ENCODE measurements around the gene MPL. TPM values are rescaled to one million over a fixed set of nuclear protein-coding genes. Genes with fewer than 3 reads are reported as not detected.

The MPL gene
- total RNA-seq, 1 donor from 2014 or later = 0.82 TPM

DNA sequence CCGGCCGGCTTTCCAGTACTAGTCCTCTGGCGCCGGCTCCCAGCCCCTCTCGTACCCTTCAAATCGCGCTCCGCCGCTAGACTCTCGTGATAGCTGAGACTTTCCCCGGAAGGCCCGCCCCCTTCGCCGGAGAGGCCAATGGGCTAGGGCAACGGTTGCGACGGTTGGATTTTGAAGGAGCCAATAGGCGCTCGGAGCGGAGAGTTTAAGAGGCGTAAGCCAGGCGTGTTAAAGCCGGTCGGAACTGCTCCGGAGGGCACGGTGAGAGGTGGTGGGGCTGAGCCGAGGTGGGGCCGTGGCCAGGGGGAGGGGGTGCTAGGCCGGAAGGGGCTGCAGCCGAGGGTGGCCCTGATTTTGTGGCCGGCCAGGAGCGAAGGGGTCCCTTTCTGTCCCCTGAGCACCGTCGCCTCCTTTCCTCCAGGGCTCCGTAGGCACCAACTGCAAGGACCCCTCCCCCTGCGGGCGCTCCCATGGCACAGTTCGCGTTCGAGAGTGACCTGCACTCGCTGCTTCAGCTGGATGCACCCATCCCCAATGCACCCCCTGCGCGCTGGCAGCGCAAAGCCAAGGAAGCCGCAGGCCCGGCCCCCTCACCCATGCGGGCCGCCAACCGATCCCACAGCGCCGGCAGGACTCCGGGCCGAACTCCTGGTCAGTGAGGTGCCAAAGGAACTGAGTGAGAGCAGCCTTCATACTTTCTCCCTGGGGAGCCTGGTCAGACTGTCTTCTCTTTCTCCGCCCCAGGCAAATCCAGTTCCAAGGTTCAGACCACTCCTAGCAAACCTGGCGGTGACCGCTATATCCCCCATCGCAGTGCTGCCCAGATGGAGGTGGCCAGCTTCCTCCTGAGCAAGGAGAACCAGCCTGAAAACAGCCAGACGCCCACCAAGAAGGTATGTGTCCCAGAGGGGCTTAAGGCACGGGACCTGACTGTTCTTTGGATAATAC lies 21.4 kb downstream of the MPL start, which contains the start of gene CDC20:
TSS of gene CDC20 (plus strand) at position 236 of the 948 bp plus-strand sequence. CDS start at position 471, 235 bp downstream.
- Histone ChIP-seq H3K9me3 (replicated peaks) (no peaks in the 10 kb centered on the region), H3K4me1 (peaks cover 19% of the 10 kb centered on the region), H3K27me3 (ENCODE audit: low read depth) (no peaks in the 10 kb centered on the region), H3K36me3 (peaks cover 33% of the 10 kb centered on the region), H3K27ac (replicated peaks) (peak within 1 kb of the TSS; percentile 97), H3K4me3 (peak within 1 kb of the TSS; percentile 76)
- DNase-seq = peak; percentile 99
- intact Hi-C loops (cut with micrococcal nuclease) = no loop called here
- TF ChIP-seq, protein P1, sequence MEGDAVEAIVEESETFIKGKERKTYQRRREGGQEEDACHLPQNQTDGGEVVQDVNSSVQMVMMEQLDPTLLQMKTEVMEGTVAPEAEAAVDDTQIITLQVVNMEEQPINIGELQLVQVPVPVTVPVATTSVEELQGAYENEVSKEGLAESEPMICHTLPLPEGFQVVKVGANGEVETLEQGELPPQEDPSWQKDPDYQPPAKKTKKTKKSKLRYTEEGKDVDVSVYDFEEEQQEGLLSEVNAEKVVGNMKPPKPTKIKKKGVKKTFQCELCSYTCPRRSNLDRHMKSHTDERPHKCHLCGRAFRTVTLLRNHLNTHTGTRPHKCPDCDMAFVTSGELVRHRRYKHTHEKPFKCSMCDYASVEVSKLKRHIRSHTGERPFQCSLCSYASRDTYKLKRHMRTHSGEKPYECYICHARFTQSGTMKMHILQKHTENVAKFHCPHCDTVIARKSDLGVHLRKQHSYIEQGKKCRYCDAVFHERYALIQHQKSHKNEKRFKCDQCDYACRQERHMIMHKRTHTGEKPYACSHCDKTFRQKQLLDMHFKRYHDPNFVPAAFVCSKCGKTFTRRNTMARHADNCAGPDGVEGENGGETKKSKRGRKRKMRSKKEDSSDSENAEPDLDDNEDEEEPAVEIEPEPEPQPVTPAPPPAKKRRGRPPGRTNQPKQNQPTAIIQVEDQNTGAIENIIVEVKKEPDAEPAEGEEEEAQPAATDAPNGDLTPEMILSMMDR (IDR thresholded peaks at IDR 0.05; ENCODE audit: borderline replicate concordance) = no peak

DNA sequence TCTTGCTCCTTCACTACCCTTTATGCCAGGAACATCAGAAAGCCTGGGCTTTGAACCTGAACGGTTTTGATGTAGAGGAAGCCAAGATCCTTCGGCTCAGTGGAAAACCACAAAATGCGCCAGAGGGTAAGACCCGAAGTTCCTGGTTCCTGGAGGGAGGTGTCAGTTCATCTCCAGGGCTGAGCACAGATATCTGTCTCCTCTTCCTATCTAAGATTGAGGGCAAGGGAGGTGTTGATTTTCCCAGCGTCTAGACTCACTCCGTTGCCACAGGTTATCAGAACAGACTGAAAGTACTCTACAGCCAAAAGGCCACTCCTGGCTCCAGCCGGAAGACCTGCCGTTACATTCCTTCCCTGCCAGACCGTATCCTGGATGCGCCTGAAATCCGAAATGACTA lies 22.1 kb downstream of the MPL start:
- Histone ChIP-seq H3K4me3 (no peak overlapping the region), H3K36me3 (peaks cover 40% of the 10 kb centered on the region), H3K27me3 (ENCODE audit: low read depth) (no peaks in the 10 kb centered on the region), H3K4me1 (peaks cover 19% of the 10 kb centered on the region), H3K9me3 (replicated peaks) (no peaks in the 10 kb centered on the region), H3K27ac (replicated peaks) (no peak overlapping the region)
- DNase-seq = no peak
- intact Hi-C loops (cut with micrococcal nuclease) = no loop called here
- TF ChIP-seq, protein P1 (IDR thresholded peaks at IDR 0.05; ENCODE audit: borderline replicate concordance) = no peak

DNA sequence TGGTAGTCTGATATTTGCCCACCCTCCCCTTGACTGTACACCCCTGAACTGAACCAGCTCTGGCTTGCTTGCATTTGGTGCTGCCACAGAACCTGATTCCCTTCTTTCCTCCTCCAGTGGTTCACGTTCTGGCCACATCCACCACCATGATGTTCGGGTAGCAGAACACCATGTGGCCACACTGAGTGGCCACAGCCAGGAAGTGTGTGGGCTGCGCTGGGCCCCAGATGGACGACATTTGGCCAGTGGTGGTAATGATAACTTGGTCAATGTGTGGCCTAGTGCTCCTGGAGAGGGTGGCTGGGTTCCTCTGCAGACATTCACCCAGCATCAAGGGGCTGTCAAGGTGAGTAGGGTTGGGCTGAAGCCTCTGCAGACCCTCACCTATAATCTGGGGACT lies 23.0 kb downstream of the MPL start:
- Histone ChIP-seq H3K36me3 (peaks cover 49% of the 10 kb centered on the region), H3K4me3 (no peak overlapping the region)
- intact Hi-C loops (cut with micrococcal nuclease) = no loop called here

DNA sequence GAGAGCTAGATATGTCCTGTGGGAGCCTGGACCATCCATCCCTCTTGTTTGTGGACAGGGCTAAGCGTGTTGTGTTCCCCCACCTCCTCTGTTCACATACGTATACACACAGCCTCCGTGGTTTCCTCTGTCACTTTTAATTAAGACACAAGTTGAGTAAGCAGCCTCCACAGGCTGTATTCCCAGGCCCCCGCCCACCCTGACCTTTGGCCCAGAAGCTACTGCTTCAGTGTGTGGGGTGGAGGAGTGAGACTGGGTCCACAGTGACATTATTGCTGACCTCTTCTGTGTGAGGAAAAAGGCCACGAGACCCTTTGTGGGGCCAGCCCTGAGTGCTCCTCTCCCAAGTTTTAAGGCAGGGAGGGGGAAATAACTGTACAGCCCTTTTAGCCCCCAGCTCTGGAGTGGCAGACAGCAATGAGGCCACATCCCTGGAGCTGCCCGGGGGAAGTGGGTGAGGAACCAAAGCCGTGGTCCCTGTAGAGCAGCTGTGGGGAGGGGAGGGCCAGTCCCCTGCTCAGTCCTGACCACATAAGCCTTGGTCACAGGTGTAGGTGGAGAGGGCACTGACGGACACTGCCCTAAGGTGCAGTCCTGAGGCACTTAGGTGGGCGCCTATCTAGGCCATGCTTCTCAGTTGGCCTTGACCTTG lies 25.8 kb downstream of the MPL start:
- intact Hi-C loops (cut with micrococcal nuclease) = no loop called here
- no peaks in the 10 kb centered on the region for H3K27me3 ChIP-seq (ENCODE audit: low read depth)
- H3K4me3 ChIP-seq = no peak overlapping the region
- H3K4me1 ChIP-seq = peaks cover 36% of the 10 kb centered on the region
- TF ChIP-seq, protein P1 (IDR thresholded peaks at IDR 0.05; ENCODE audit: borderline replicate concordance) = no peak
- DNase-seq = no peak
- no peak overlapping the region for H3K27ac ChIP-seq (replicated peaks)
- peaks cover 49% of the 10 kb centered on the region for H3K36me3 ChIP-seq
- no peaks in the 10 kb centered on the region for H3K9me3 ChIP-seq (replicated peaks)

More for the DNA sequence above, 23.0 kb downstream of the MPL start:
- no peaks in the 10 kb centered on the region for H3K27me3 ChIP-seq (ENCODE audit: low read depth)
- H3K9me3 ChIP-seq (replicated peaks) = no peaks in the 10 kb centered on the region
- no peak for DNase-seq
- no peak overlapping the region for H3K27ac ChIP-seq (replicated peaks)
- H3K4me1 ChIP-seq = peaks cover 21% of the 10 kb centered on the region
- TF ChIP-seq, protein P1 (IDR thresholded peaks at IDR 0.05; ENCODE audit: borderline replicate concordance) = no peak

DNA sequence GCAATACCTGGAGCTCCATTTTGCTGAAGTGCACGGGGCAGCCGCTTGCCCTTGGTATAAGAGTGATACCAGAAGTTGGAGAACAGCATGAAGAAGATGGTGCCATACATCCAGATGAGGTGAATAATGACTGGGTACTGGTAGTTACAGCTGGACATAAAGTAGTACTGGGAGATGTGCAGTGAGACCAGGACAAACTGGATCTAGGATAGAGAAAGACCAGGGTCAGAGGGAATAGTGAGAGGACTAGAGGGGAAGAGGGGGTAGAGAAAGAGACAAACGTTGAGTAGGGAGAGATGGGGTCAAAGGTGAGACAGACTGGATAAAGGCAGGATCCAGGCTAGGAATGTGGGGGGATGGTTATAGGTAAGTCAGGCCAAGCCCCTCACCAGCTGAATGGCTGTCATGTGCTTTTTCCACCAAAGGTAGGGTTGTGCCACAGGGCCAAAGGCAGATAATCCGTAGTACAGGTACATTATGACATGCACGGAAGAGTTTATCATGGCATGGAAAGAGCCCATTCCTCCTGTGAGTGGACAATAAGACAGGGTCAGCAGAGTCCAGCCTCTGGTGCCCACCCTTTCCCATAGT lies 26.4 kb downstream of the MPL start:
- TF ChIP-seq, protein P1 (IDR thresholded peaks at IDR 0.05; ENCODE audit: borderline replicate concordance) = no peak
- H3K4me1 ChIP-seq = peaks cover 39% of the 10 kb centered on the region

More for the DNA sequence above, 26.4 kb downstream of the MPL start:
- intact Hi-C loops (cut with micrococcal nuclease) = no loop called here
- DNase-seq = no peak
- H3K36me3 ChIP-seq = peaks cover 49% of the 10 kb centered on the region
- no peaks in the 10 kb centered on the region for H3K9me3 ChIP-seq (replicated peaks)
- no peaks in the 10 kb centered on the region for H3K27me3 ChIP-seq (ENCODE audit: low read depth)
- H3K27ac ChIP-seq (replicated peaks) = no peak overlapping the region
- H3K4me3 ChIP-seq = no peak overlapping the region
